GM12872 (cell line): ENCODE results near the gene GARRE1.

Experiments
- CTCF ChIP-seq: IDR thresholded peaks from 3 replicates; pipeline ENCODE4 v1.5.1; 2011; ENCODE audit warnings: low read depth, mild to moderate bottlenecking, low read length, moderate library complexity; ENCODE audit not compliant: insufficient read depth

The GARRE1 gene

GRCh38 chr19:34254046-34254697 lies at the start of gene GARRE1:
Gene GARRE1, plus strand, starts transcription at chr19:34254554. Its CDS starts 45,920 bp downstream, at chr19:34300474.
- 0 out of 3 replicates have a peak, but pooled peaks have one; percentile 13 for TF ChIP-seq CTCF

DNA sequence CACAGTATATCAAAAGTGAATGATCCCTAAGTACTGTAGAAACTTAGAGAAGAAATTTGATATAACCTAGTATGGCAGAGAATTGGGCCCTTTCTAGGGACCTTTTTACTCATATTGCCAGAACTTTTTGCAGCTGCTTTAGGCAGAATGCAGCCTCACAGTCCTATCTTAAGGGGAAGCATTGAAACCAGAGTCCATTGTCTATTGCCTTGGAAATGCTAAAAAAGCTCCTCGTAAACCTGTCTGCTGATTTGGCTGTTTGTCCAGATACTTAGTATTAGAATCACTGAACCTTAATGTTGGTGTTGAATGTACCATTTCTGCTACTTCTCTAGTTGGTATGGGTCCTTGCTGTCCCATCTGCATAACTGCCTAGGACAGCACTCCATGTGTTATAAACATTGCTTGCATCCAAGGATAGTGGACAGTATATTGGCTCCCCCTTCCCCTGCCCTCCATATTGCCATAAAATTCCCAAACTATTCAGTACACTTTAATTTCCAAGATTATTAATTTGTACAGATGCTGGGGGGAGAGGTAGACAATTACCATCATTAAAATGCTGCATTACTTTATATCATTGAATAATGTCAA lies 46.0 kb upstream of the GARRE1 start:
- TF ChIP-seq CTCF, result no peak

GRCh38 chr19:34209726-34210125 lies 44.6 kb upstream of the GARRE1 start:
- no peak for TF ChIP-seq CTCF

GRCh38 chr19:34213283-34213682 lies 41.1 kb upstream of the GARRE1 start:
- no peak for TF ChIP-seq CTCF

DNA sequence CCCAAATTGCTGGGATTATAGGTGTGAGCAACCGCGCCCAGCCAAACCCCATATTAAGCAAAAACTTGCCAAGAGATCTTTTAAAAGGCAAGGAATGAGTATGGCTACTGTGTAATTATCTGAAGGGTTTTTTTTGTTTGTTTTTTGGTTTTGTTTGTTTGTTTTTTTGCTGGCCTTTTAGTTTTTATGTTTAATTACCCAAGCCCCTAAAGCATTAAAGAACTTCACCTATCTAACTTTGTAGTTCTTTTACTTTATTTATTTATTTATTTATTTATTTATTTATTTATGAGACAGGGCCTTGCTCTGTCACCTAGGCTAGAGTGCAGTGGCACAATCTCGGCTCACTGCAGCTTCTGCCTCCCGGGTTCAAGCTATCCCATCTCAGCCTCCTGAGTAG lies 40.3 kb upstream of the GARRE1 start:
- TF ChIP-seq CTCF, result no peak

- TF ChIP-seq CTCF, result no peak
Observed at GRCh38 chr19:34215006-34215665, 39.2 kb upstream of the GARRE1 start.

DNA sequence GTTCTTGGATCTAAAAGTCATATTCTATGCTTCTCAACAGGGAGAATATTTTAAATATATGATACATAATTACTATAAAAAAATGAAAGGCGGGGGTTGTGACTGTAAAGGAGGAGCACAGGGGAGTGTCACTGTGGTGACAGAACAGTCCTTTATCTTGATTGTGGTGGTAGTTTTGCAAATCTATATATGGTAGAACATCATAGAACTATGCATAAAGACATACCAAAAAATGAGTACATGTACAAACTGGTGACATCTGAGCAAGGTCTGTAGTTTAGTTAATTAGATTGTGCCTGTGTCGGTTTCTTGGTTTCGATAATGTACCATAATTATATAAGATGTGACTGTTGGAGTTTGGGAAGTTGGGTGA lies 38.7 kb upstream of the GARRE1 start:
- TF ChIP-seq CTCF, result no peak
